ENCODE data around the gene CERS6.
"Not testable (repeated sequence)": the region's sequence is repeated elsewhere in the genome, so short reads cannot be mapped to it uniquely, and the experiment has no call there.

- TF ChIP-seq CTCF, POLR2A (IDR thresholded peaks at IDR 0.05): not testable (repeated sequence)
These were observed 43.0 kb upstream of the CERS6 start for GRCh38 chr2:168413101-168413500.
